Measurements from ENCODE around the gene SRGAP1.
"Not testable (repeated sequence)": the region's sequence is repeated elsewhere in the genome, so short reads cannot be mapped to it uniquely, and the experiment has no call there.

Gene SRGAP1

GRCh38 chr12:64124511-64125197 lies 280.2 kb downstream of the SRGAP1 start:
- H3K4me3 ChIP-seq (ENCODE audit: low read length), result no peak overlapping the region
- no peaks in the 10 kb centered on the region for H3K36me3 ChIP-seq (ENCODE audit: control insufficient read depth, low read depth, low read length)
- H3K27me3 ChIP-seq (ENCODE audit: control insufficient read depth, insufficient read depth, low read length), result no peaks in the 10 kb centered on the region
- H3K9me3 ChIP-seq (ENCODE audit: control insufficient read depth, low read depth, low read length), result no peaks in the 10 kb centered on the region
- no peak overlapping the region for H3K27ac ChIP-seq (ENCODE audit: low read length)
- H3K9ac ChIP-seq (ENCODE audit: low read length), result no peak overlapping the region
- no peaks in the 10 kb centered on the region for H3K4me1 ChIP-seq (ENCODE audit: control insufficient read depth, low read depth, low read length)

- Histone ChIP-seq H3K4me1 (ENCODE audit: control insufficient read depth, low read depth, low read length) (no peaks in the 10 kb centered on the region), H3K4me3 (ENCODE audit: low read length) (no peak overlapping the region), H3K27ac (ENCODE audit: low read length) (no peak overlapping the region), H3K27me3 (ENCODE audit: control insufficient read depth, insufficient read depth, low read length) (no peaks in the 10 kb centered on the region), H3K36me3 (ENCODE audit: control insufficient read depth, low read depth, low read length) (no peaks in the 10 kb centered on the region), H3K9ac (ENCODE audit: low read length) (no peak overlapping the region), H3K9me3 (ENCODE audit: control insufficient read depth, low read depth, low read length) (no peaks in the 10 kb centered on the region)
Measured at GRCh38 chr12:64125913-64126312, 281.4 kb downstream of the SRGAP1 start.

GRCh38 chr12:64127811-64128210 lies 283.3 kb downstream of the SRGAP1 start:
- H3K27me3 ChIP-seq (ENCODE audit: control insufficient read depth, insufficient read depth, low read length), result no peaks in the 10 kb centered on the region
- no peak overlapping the region for H3K9ac ChIP-seq (ENCODE audit: low read length)
- no peak overlapping the region for H3K4me3 ChIP-seq (ENCODE audit: low read length)
- no peaks in the 10 kb centered on the region for H3K4me1 ChIP-seq (ENCODE audit: control insufficient read depth, low read depth, low read length)
- H3K36me3 ChIP-seq (ENCODE audit: control insufficient read depth, low read depth, low read length), result no peaks in the 10 kb centered on the region
- H3K27ac ChIP-seq (ENCODE audit: low read length), result no peak overlapping the region
- no peaks in the 10 kb centered on the region for H3K9me3 ChIP-seq (ENCODE audit: control insufficient read depth, low read depth, low read length)

- H3K27ac ChIP-seq (ENCODE audit: low read length), result no peak overlapping the region
- H3K4me1 ChIP-seq (ENCODE audit: control insufficient read depth, low read depth, low read length), result no peaks in the 10 kb centered on the region
- no peaks in the 10 kb centered on the region for H3K36me3 ChIP-seq (ENCODE audit: control insufficient read depth, low read depth, low read length)
- no peaks in the 10 kb centered on the region for H3K9me3 ChIP-seq (ENCODE audit: control insufficient read depth, low read depth, low read length)
- no peaks in the 10 kb centered on the region for H3K27me3 ChIP-seq (ENCODE audit: control insufficient read depth, insufficient read depth, low read length)
- H3K9ac ChIP-seq (ENCODE audit: low read length), result no peak overlapping the region
- no peak overlapping the region for H3K4me3 ChIP-seq (ENCODE audit: low read length)
Measured at GRCh38 chr12:64128366-64128765, 283.9 kb downstream of the SRGAP1 start.

- not testable (repeated sequence) for H3K4me1 ChIP-seq (ENCODE audit: control insufficient read depth, low read depth, low read length); H3K9me3 ChIP-seq (ENCODE audit: control insufficient read depth, low read depth, low read length); H3K27me3 ChIP-seq (ENCODE audit: control insufficient read depth, insufficient read depth, low read length); H3K36me3 ChIP-seq (ENCODE audit: control insufficient read depth, low read depth, low read length); H3K9ac ChIP-seq (ENCODE audit: low read length); H3K27ac ChIP-seq (ENCODE audit: low read length); H3K4me3 ChIP-seq (ENCODE audit: low read length)
Measured at GRCh38 chr12:64130476-64130875, 286.0 kb downstream of the SRGAP1 start.

DNA sequence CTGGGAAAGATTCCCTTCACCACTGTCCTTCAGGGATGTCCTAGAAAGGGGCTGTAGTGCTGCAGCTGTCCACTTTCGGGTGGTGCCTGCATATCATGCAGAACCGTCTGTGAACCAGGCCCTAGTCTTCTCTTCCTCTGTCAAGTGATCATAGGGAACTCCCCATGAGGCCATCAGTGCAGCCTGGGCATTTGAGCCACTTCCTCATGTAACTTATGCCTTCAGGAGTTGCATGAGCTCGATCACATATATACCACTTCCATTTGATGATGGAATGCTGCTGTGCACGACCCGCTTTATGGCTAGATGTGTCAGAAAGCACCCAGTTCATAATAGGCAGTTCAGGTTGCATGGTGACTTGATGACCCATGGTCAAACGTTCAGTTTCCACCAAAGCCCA lies 287.0 kb downstream of the SRGAP1 start:
- not testable (repeated sequence) for H3K27ac ChIP-seq (ENCODE audit: low read length); H3K4me1 ChIP-seq (ENCODE audit: control insufficient read depth, low read depth, low read length); H3K27me3 ChIP-seq (ENCODE audit: control insufficient read depth, insufficient read depth, low read length); H3K9ac ChIP-seq (ENCODE audit: low read length); H3K36me3 ChIP-seq (ENCODE audit: control insufficient read depth, low read depth, low read length); H3K4me3 ChIP-seq (ENCODE audit: low read length); H3K9me3 ChIP-seq (ENCODE audit: control insufficient read depth, low read depth, low read length)

DNA sequence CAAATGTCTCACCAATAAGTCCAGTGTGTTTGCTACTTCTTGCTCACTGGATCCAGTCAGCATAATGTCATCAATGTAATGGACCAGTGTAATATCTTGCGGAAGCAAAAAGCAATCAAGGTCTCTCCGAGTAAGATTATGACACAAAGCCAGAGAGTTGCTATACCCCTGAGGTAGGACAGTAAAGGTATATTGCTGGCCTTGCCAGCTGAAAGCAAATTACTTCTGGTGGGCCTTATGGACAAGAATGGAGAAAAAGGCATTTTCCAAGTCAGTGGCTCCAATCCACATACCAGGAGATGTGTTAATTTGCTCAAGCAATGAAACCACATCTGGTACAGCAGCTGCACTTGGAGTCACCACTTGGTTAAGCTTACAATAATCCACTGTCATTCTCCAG lies 288.2 kb downstream of the SRGAP1 start:
- H3K27ac ChIP-seq (ENCODE audit: low read length); H3K36me3 ChIP-seq (ENCODE audit: control insufficient read depth, low read depth, low read length); H3K9ac ChIP-seq (ENCODE audit: low read length); H3K27me3 ChIP-seq (ENCODE audit: control insufficient read depth, insufficient read depth, low read length); H3K9me3 ChIP-seq (ENCODE audit: control insufficient read depth, low read depth, low read length); H3K4me3 ChIP-seq (ENCODE audit: low read length); H3K4me1 ChIP-seq (ENCODE audit: control insufficient read depth, low read depth, low read length): not testable (repeated sequence)

GRCh38 chr12:64137117-64137516 lies 292.6 kb downstream of the SRGAP1 start:
- Histone ChIP-seq H3K9ac (ENCODE audit: low read length) (no peak overlapping the region), H3K4me1 (ENCODE audit: control insufficient read depth, low read depth, low read length) (no peaks in the 10 kb centered on the region), H3K9me3 (ENCODE audit: control insufficient read depth, low read depth, low read length) (peaks cover 4% of the 10 kb centered on the region), H3K36me3 (ENCODE audit: control insufficient read depth, low read depth, low read length) (no peaks in the 10 kb centered on the region), H3K27me3 (ENCODE audit: control insufficient read depth, insufficient read depth, low read length) (no peaks in the 10 kb centered on the region), H3K4me3 (ENCODE audit: low read length) (no peak overlapping the region), H3K27ac (ENCODE audit: low read length) (no peak overlapping the region)

- Histone ChIP-seq H3K27ac (ENCODE audit: low read length) (no peak overlapping the region), H3K9ac (ENCODE audit: low read length) (no peak overlapping the region), H3K4me3 (ENCODE audit: low read length) (no peak overlapping the region), H3K36me3 (ENCODE audit: control insufficient read depth, low read depth, low read length) (no peaks in the 10 kb centered on the region), H3K9me3 (ENCODE audit: control insufficient read depth, low read depth, low read length) (no peaks in the 10 kb centered on the region), H3K27me3 (ENCODE audit: control insufficient read depth, insufficient read depth, low read length) (no peaks in the 10 kb centered on the region), H3K4me1 (ENCODE audit: control insufficient read depth, low read depth, low read length) (no peaks in the 10 kb centered on the region)
Measured at GRCh38 chr12:64139021-64139420, 294.5 kb downstream of the SRGAP1 start.

- Histone ChIP-seq H3K4me1 (ENCODE audit: control insufficient read depth, low read depth, low read length) (no peaks in the 10 kb centered on the region), H3K27me3 (ENCODE audit: control insufficient read depth, insufficient read depth, low read length) (no peaks in the 10 kb centered on the region), H3K36me3 (ENCODE audit: control insufficient read depth, low read depth, low read length) (no peaks in the 10 kb centered on the region), H3K9me3 (ENCODE audit: control insufficient read depth, low read depth, low read length) (no peaks in the 10 kb centered on the region), H3K27ac (ENCODE audit: low read length) (no peak overlapping the region), H3K4me3 (ENCODE audit: low read length) (no peak overlapping the region), H3K9ac (ENCODE audit: low read length) (no peak overlapping the region)
Measured at GRCh38 chr12:64142382-64142781, 297.9 kb downstream of the SRGAP1 start.

- no peak overlapping the region for H3K4me3 ChIP-seq (ENCODE audit: low read length)
- H3K27me3 ChIP-seq (ENCODE audit: control insufficient read depth, insufficient read depth, low read length), result no peaks in the 10 kb centered on the region
- no peaks in the 10 kb centered on the region for H3K9me3 ChIP-seq (ENCODE audit: control insufficient read depth, low read depth, low read length)
- H3K27ac ChIP-seq (ENCODE audit: low read length), result no peak overlapping the region
- H3K36me3 ChIP-seq (ENCODE audit: control insufficient read depth, low read depth, low read length), result no peaks in the 10 kb centered on the region
- H3K9ac ChIP-seq (ENCODE audit: low read length), result no peak overlapping the region
- H3K4me1 ChIP-seq (ENCODE audit: control insufficient read depth, low read depth, low read length), result no peaks in the 10 kb centered on the region
Measured at GRCh38 chr12:64142784-64143183, 298.3 kb downstream of the SRGAP1 start.

- H3K4me1 ChIP-seq (ENCODE audit: control insufficient read depth, low read depth, low read length), result no peaks in the 10 kb centered on the region
- H3K9ac ChIP-seq (ENCODE audit: low read length), result no peak overlapping the region
- H3K9me3 ChIP-seq (ENCODE audit: control insufficient read depth, low read depth, low read length), result no peaks in the 10 kb centered on the region
- no peaks in the 10 kb centered on the region for H3K36me3 ChIP-seq (ENCODE audit: control insufficient read depth, low read depth, low read length)
- no peaks in the 10 kb centered on the region for H3K27me3 ChIP-seq (ENCODE audit: control insufficient read depth, insufficient read depth, low read length)
- H3K27ac ChIP-seq (ENCODE audit: low read length), result no peak overlapping the region
- H3K4me3 ChIP-seq (ENCODE audit: low read length), result no peak overlapping the region
Measured at GRCh38 chr12:64145226-64145625, 300.7 kb downstream of the SRGAP1 start.
